ENCODE data around the gene GALR1. TPM values are rescaled to one million over a fixed set of nuclear protein-coding genes. Genes with fewer than 3 reads are reported as not detected.

GALR1 gene
- not detected in 2 replicates for total RNA-seq

- Mint-ChIP-seq H3K36me3 (ENCODE audit: low read depth) (no peaks in the 10 kb centered on the region), H3K27me3 (ENCODE audit: insufficient read depth) (peaks cover 57% of the 10 kb centered on the region), H3K4me3 (peak within 1 kb of the TSS; percentile 17), H3K4me1 (ENCODE audit: low read depth) (peaks cover 12% of the 10 kb centered on the region), H3K27ac (peak within 1 kb of the TSS; percentile 14), H3K9me3 (peaks cover 20% of the 10 kb centered on the region)
- intact Hi-C loops (cut with micrococcal nuclease), result loop anchor here (5.0 kb wide), 1 partner anchor 107 kb away; no protein-coding TSS in a partner anchor
- no peak for DNase-seq (ENCODE audit: low spot score)
Observed at GRCh38 chr18:77249569-77250500, at the start of gene GALR1. GALR1 (plus strand) TSS chr18:77249848; CDS start chr18:77250549, 701 bp downstream.

GRCh38 chr18:77201506-77201905, 48.1 kb upstream of the GALR1 start:
- intact Hi-C loops (cut with micrococcal nuclease), result loop anchor here (10.0 kb wide), 1 partner anchor 377 kb away; the partner anchor contains the start of gene ZNF236
- H3K27ac Mint-ChIP-seq, result no peak overlapping the region
- peaks cover 19% of the 10 kb centered on the region for H3K4me1 Mint-ChIP-seq (ENCODE audit: low read depth)

GRCh38 chr18:77202329-77202728, 47.3 kb upstream of the GALR1 start:
- H3K4me3 Mint-ChIP-seq, result no peak overlapping the region
- H3K36me3 Mint-ChIP-seq (ENCODE audit: low read depth), result no peaks in the 10 kb centered on the region
- no peak overlapping the region for H3K27ac Mint-ChIP-seq
- no peaks in the 10 kb centered on the region for H3K9me3 Mint-ChIP-seq
- intact Hi-C loops (cut with micrococcal nuclease), result loop anchor here (10.0 kb wide), 1 partner anchor 378 kb away; the partner anchor contains the start of gene ZNF236
- no peak for DNase-seq (ENCODE audit: low spot score)
- peaks cover 21% of the 10 kb centered on the region for H3K4me1 Mint-ChIP-seq (ENCODE audit: low read depth)
- peaks cover 2% of the 10 kb centered on the region for H3K27me3 Mint-ChIP-seq (ENCODE audit: insufficient read depth)

More at GRCh38 chr18:77201506-77201905, 48.1 kb upstream of the GALR1 start:
- no peaks in the 10 kb centered on the region for H3K9me3 Mint-ChIP-seq
- no peaks in the 10 kb centered on the region for H3K36me3 Mint-ChIP-seq (ENCODE audit: low read depth)
- H3K27me3 Mint-ChIP-seq (ENCODE audit: insufficient read depth), result peaks cover 4% of the 10 kb centered on the region
- DNase-seq (ENCODE audit: low spot score), result no peak
- no peak overlapping the region for H3K4me3 Mint-ChIP-seq

- H3K4me1 Mint-ChIP-seq (ENCODE audit: low read depth), result peaks cover 25% of the 10 kb centered on the region
- H3K36me3 Mint-ChIP-seq (ENCODE audit: low read depth), result no peaks in the 10 kb centered on the region
- peaks cover 2% of the 10 kb centered on the region for H3K27me3 Mint-ChIP-seq (ENCODE audit: insufficient read depth)
- H3K9me3 Mint-ChIP-seq, result no peaks in the 10 kb centered on the region
- H3K27ac Mint-ChIP-seq, result no peak overlapping the region
- intact Hi-C loops (cut with micrococcal nuclease), result loop anchor here (10.0 kb wide), 1 partner anchor 378 kb away; the partner anchor contains the start of gene ZNF236
- DNase-seq (ENCODE audit: low spot score), result no peak
- H3K4me3 Mint-ChIP-seq, result no peak overlapping the region
Observed at GRCh38 chr18:77203071-77203470, 46.6 kb upstream of the GALR1 start.

- Mint-ChIP-seq H3K27me3 (ENCODE audit: insufficient read depth) (peaks cover 2% of the 10 kb centered on the region), H3K27ac (no peak overlapping the region)
Observed at GRCh38 chr18:77203851-77204250, 45.8 kb upstream of the GALR1 start.

GRCh38 chr18:77205769-77206168, 43.9 kb upstream of the GALR1 start:
- Mint-ChIP-seq H3K27ac (no peak overlapping the region), H3K9me3 (no peaks in the 10 kb centered on the region), H3K36me3 (ENCODE audit: low read depth) (peaks cover 4% of the 10 kb centered on the region), H3K27me3 (ENCODE audit: insufficient read depth) (peaks cover 2% of the 10 kb centered on the region), H3K4me3 (no peak overlapping the region), H3K4me1 (ENCODE audit: low read depth) (peaks cover 33% of the 10 kb centered on the region)
- DNase-seq (ENCODE audit: low spot score), result no peak
- intact Hi-C loops (cut with micrococcal nuclease), result loop anchor here (10.0 kb wide), 1 partner anchor 381 kb away; the partner anchor contains the start of gene ZNF236

More at GRCh38 chr18:77203851-77204250, 45.8 kb upstream of the GALR1 start:
- Mint-ChIP-seq H3K36me3 (ENCODE audit: low read depth) (peaks cover 4% of the 10 kb centered on the region), H3K9me3 (no peaks in the 10 kb centered on the region), H3K4me1 (ENCODE audit: low read depth) (peaks cover 32% of the 10 kb centered on the region), H3K4me3 (no peak overlapping the region)
- intact Hi-C loops (cut with micrococcal nuclease), result loop anchor here (10.0 kb wide), 1 partner anchor 379 kb away; the partner anchor contains the start of gene ZNF236
- DNase-seq (ENCODE audit: low spot score), result no peak

- Mint-ChIP-seq H3K4me3 (no peak overlapping the region), H3K9me3 (no peaks in the 10 kb centered on the region), H3K36me3 (ENCODE audit: low read depth) (peaks cover 4% of the 10 kb centered on the region), H3K27me3 (ENCODE audit: insufficient read depth) (peaks cover 1% of the 10 kb centered on the region), H3K4me1 (ENCODE audit: low read depth) (peaks cover 43% of the 10 kb centered on the region), H3K27ac (no peak overlapping the region)
- intact Hi-C loops (cut with micrococcal nuclease), result loop anchor here (10.0 kb wide), 1 partner anchor 382 kb away; the partner anchor contains the start of gene ZNF236
- DNase-seq (ENCODE audit: low spot score), result no peak
Observed at GRCh38 chr18:77206676-77207374, 42.8 kb upstream of the GALR1 start.

- Mint-ChIP-seq H3K4me3 (peak overlapping the region; percentile 28), H3K36me3 (ENCODE audit: low read depth) (peaks cover 4% of the 10 kb centered on the region), H3K27me3 (ENCODE audit: insufficient read depth) (no peaks in the 10 kb centered on the region), H3K9me3 (no peaks in the 10 kb centered on the region), H3K27ac (no peak overlapping the region), H3K4me1 (ENCODE audit: low read depth) (peaks cover 45% of the 10 kb centered on the region)
- no peak for DNase-seq (ENCODE audit: low spot score)
- intact Hi-C loops (cut with micrococcal nuclease), result loop anchor here (10.0 kb wide), 1 partner anchor 383 kb away; the partner anchor contains the start of gene ZNF236
Observed at GRCh38 chr18:77207540-77207939, 42.1 kb upstream of the GALR1 start.

- intact Hi-C loops (cut with micrococcal nuclease), result loop anchor here (1.0 to 10.0 kb wide), 4 partner anchors 74 to 384 kb away; partner anchors contain the start of gene ZNF236
- H3K27me3 Mint-ChIP-seq (ENCODE audit: insufficient read depth), result no peaks in the 10 kb centered on the region
- no peaks in the 10 kb centered on the region for H3K9me3 Mint-ChIP-seq
- H3K4me1 Mint-ChIP-seq (ENCODE audit: low read depth), result peaks cover 45% of the 10 kb centered on the region
- H3K36me3 Mint-ChIP-seq (ENCODE audit: low read depth), result peaks cover 4% of the 10 kb centered on the region
- H3K27ac Mint-ChIP-seq, result peak overlapping the region; percentile 85
- peak overlapping the region; percentile 79 for H3K4me3 Mint-ChIP-seq
- DNase-seq (ENCODE audit: low spot score), result peak; percentile 36
Observed at GRCh38 chr18:77208964-77209363, 40.7 kb upstream of the GALR1 start.

- DNase-seq (ENCODE audit: low spot score), result no peak
- Mint-ChIP-seq H3K27ac (peak overlapping the region; percentile 83), H3K4me3 (peak overlapping the region; percentile 79), H3K9me3 (no peaks in the 10 kb centered on the region), H3K27me3 (ENCODE audit: insufficient read depth) (peaks cover 3% of the 10 kb centered on the region), H3K36me3 (ENCODE audit: low read depth) (peaks cover 4% of the 10 kb centered on the region), H3K4me1 (ENCODE audit: low read depth) (peaks cover 45% of the 10 kb centered on the region)
- intact Hi-C loops (cut with micrococcal nuclease), result loop anchor here (1.0 to 10.0 kb wide), 4 partner anchors 75 to 385 kb away; partner anchors contain the start of gene ZNF236
Observed at GRCh38 chr18:77209587-77209986, 40.1 kb upstream of the GALR1 start.

GRCh38 chr18:77210249-77210648, 39.4 kb upstream of the GALR1 start:
- H3K4me3 Mint-ChIP-seq, result peak overlapping the region; percentile 79
- H3K27ac Mint-ChIP-seq, result no peak overlapping the region
- H3K27me3 Mint-ChIP-seq (ENCODE audit: insufficient read depth), result peaks cover 5% of the 10 kb centered on the region
- peaks cover 4% of the 10 kb centered on the region for H3K36me3 Mint-ChIP-seq (ENCODE audit: low read depth)
- intact Hi-C loops (cut with micrococcal nuclease), result no loop called here
- DNase-seq (ENCODE audit: low spot score), result no peak
- no peaks in the 10 kb centered on the region for H3K9me3 Mint-ChIP-seq
- peaks cover 45% of the 10 kb centered on the region for H3K4me1 Mint-ChIP-seq (ENCODE audit: low read depth)

- H3K4me3 Mint-ChIP-seq, result no peak overlapping the region
- DNase-seq (ENCODE audit: low spot score), result no peak
- intact Hi-C loops (cut with micrococcal nuclease), result no loop called here
- peaks cover 13% of the 10 kb centered on the region for H3K27me3 Mint-ChIP-seq (ENCODE audit: insufficient read depth)
- H3K9me3 Mint-ChIP-seq, result no peaks in the 10 kb centered on the region
- no peaks in the 10 kb centered on the region for H3K36me3 Mint-ChIP-seq (ENCODE audit: low read depth)
- no peak overlapping the region for H3K27ac Mint-ChIP-seq
- peaks cover 9% of the 10 kb centered on the region for H3K4me1 Mint-ChIP-seq (ENCODE audit: low read depth)
Observed at GRCh38 chr18:77218642-77219041, 31.0 kb upstream of the GALR1 start.

All from activated T-helper 1 cell treated with anti-CD3 and anti-CD28 coated beads, Interleukin-12 subunit alpha, Interleukin-12 subunit beta, Interleukin-2, Interleukin-4 antibody, amounts not matched to agents 30 ng/mL and 10 ng/mL and 1 ng/mL, durations not matched to agents 14 hours and 24 hours and 36 hours (primary cell).